Transverse colon (tissue), 4 donors: ENCODE measurements around the gene CD52.

Source experiments
- CTCF ChIP-seq, 5 experiments: fragments of 200-600 bp in 3 of 5; fragments of 450-650 bp in 2 of 5; sonication (generic) in 3 of 5; IDR thresholded peaks; 1 replicate in 2 of 5; 2 replicates in 3 of 5; pipeline ENCODE4 v1.5.1; 2016 to 2017; ENCODE audit warnings: antibody characterized with exemption in 5 of 5, inconsistent platforms in 3 of 5, mild to moderate bottlenecking in 2 of 5, moderate library complexity in 1 of 5
- EP300 ChIP-seq: sonication (generic); formaldehyde crosslinking; IDR thresholded peaks from one replicate; pipeline ENCODE4 v1.6.1; 2017; ENCODE audit warnings: antibody characterized with exemption, low read depth
- POLR2A ChIP-seq: fragments of 450-650 bp; IDR thresholded peaks from one replicate; pipeline ENCODE4 v1.6.1; 2016; ENCODE audit warnings: antibody characterized with exemption, mild to moderate bottlenecking, moderate library complexity
- POLR2AphosphoS5 ChIP-seq, 3 donors: sonication (generic); formaldehyde crosslinking; IDR thresholded peaks; one replicate each; pipeline ENCODE4 v1.6.1; 2016; ENCODE audit warnings: antibody characterized with exemption in 3 of 3

GRCh38 chr1:26290122-26290881 is 27.5 kb upstream of the CD52 start:
- no peak for TF ChIP-seq POLR2AphosphoS5 (IDR thresholded peaks at IDR 0.05)
- no peak for TF ChIP-seq CTCF (IDR thresholded peaks at IDR 0.05)
- no peak for TF ChIP-seq POLR2A
- TF ChIP-seq EP300, result no peak
